Measurements from ENCODE around the gene RB1. TPM values are rescaled to one million over a fixed set of nuclear protein-coding genes. Genes with fewer than 3 reads are reported as not detected.

The RB1 gene
- total RNA-seq, 1 donor from 2014 or later: 10.6 TPM

GRCh38 chr13:48315969-48316650 is 12.6 kb downstream of the RB1 start:
- H3K27me3 ChIP-seq: no peaks in the 10 kb centered on the region
- no peak overlapping the region for H3K4me3 ChIP-seq
- no peak overlapping the region for H3K27ac ChIP-seq
- peaks cover 6 to 22% of the 10 kb centered on the region in 2 donors for H3K36me3 ChIP-seq
- H3K4me1 ChIP-seq: no peaks in the 10 kb centered on the region
- intact Hi-C loops (cut with DNase I): no loop called here
- DNase-seq (ENCODE audit: low spot score in 2 of 2): no peak
- TF ChIP-seq CTCF (IDR thresholded peaks at IDR 0.05): no peak
- H3K9me3 ChIP-seq: peaks cover 0 to 3% of the 10 kb centered on the region in 2 donors

- peak overlapping the region in 1 of 2 donors; percentile 19 for H3K27ac ChIP-seq
- H3K4me1 ChIP-seq: no peaks in the 10 kb centered on the region
- no peak for TF ChIP-seq CTCF (IDR thresholded peaks at IDR 0.05)
- H3K9me3 ChIP-seq: peaks cover 0 to 10% of the 10 kb centered on the region in 2 donors
- H3K4me3 ChIP-seq: no peak overlapping the region
- peaks cover 6 to 18% of the 10 kb centered on the region in 2 donors for H3K36me3 ChIP-seq
- no peaks in the 10 kb centered on the region for H3K27me3 ChIP-seq
- intact Hi-C loops (cut with DNase I): no loop called here
- DNase-seq (ENCODE audit: low spot score in 2 of 2): no peak
These were observed 13.4 kb downstream of the RB1 start for GRCh38 chr13:48316826-48317510.

GRCh38 chr13:48317511-48318376 is 14.2 kb downstream of the RB1 start:
- Histone ChIP-seq H3K4me3 (peak overlapping the region; percentile 22 to 51), H3K9me3 (peaks cover 0 to 14% of the 10 kb centered on the region in 2 donors), H3K4me1 (no peaks in the 10 kb centered on the region), H3K27me3 (no peaks in the 10 kb centered on the region), H3K27ac (no peak overlapping the region), H3K36me3 (peaks cover 6 to 18% of the 10 kb centered on the region in 2 donors)
- intact Hi-C loops (cut with DNase I): no loop called here
- DNase-seq (ENCODE audit: low spot score in 2 of 2): no peak
- no peak for TF ChIP-seq CTCF (IDR thresholded peaks at IDR 0.05)

GRCh38 chr13:48318377-48318811 is 14.8 kb downstream of the RB1 start:
- H3K27me3 ChIP-seq: no peaks in the 10 kb centered on the region
- H3K36me3 ChIP-seq: peaks cover 6 to 18% of the 10 kb centered on the region in 2 donors
- intact Hi-C loops (cut with DNase I): no loop called here
- peak overlapping the region in 1 of 2 donors; percentile 5 for H3K27ac ChIP-seq
- peaks cover 0 to 14% of the 10 kb centered on the region in 2 donors for H3K9me3 ChIP-seq
- no peak for TF ChIP-seq CTCF (IDR thresholded peaks at IDR 0.05)
- no peak for DNase-seq (ENCODE audit: low spot score in 2 of 2)
- H3K4me1 ChIP-seq: no peaks in the 10 kb centered on the region
- H3K4me3 ChIP-seq: peak overlapping the region; percentile 22 to 51

GRCh38 chr13:48318821-48319511 is 15.4 kb downstream of the RB1 start:
- Histone ChIP-seq H3K27ac (peak overlapping the region; percentile 0 to 5), H3K4me3 (peak overlapping the region in 1 of 2 donors; percentile 51), H3K4me1 (no peaks in the 10 kb centered on the region), H3K9me3 (peaks cover 0 to 14% of the 10 kb centered on the region in 2 donors), H3K36me3 (peaks cover 6 to 18% of the 10 kb centered on the region in 2 donors), H3K27me3 (no peaks in the 10 kb centered on the region)
- intact Hi-C loops (cut with DNase I): no loop called here
- DNase-seq (ENCODE audit: low spot score in 2 of 2): peak in 1 of 2 donors; percentile 71
- TF ChIP-seq CTCF (IDR thresholded peaks at IDR 0.05): no peak
